ENCODE data around the gene ARHGEF10L. TPM values are rescaled to one million over a fixed set of nuclear protein-coding genes. Genes with fewer than 3 reads are reported as not detected.

The ARHGEF10L gene
- total RNA-seq, 4 donors from 2014 or later: 30.0 to 61.4 (median 44.7) TPM

- Histone ChIP-seq H3K36me3 (no peaks in the 10 kb centered on the region), H3K27me3 (peaks cover 0 to 35% (median 0%) of the 10 kb centered on the region in 4 donors), H3K27ac (no peak overlapping the region), H3K4me3 (no peak overlapping the region), H3K9me3 (peaks cover 0 to 4% (median 0%) of the 10 kb centered on the region in 3 donors), H3K4me1 (no peaks in the 10 kb centered on the region)
- intact Hi-C loops (cut with DNase I): no loop called here
- TF ChIP-seq POLR2A (IDR thresholded peaks at IDR 0.05): no peak
- TF ChIP-seq, protein P1, sequence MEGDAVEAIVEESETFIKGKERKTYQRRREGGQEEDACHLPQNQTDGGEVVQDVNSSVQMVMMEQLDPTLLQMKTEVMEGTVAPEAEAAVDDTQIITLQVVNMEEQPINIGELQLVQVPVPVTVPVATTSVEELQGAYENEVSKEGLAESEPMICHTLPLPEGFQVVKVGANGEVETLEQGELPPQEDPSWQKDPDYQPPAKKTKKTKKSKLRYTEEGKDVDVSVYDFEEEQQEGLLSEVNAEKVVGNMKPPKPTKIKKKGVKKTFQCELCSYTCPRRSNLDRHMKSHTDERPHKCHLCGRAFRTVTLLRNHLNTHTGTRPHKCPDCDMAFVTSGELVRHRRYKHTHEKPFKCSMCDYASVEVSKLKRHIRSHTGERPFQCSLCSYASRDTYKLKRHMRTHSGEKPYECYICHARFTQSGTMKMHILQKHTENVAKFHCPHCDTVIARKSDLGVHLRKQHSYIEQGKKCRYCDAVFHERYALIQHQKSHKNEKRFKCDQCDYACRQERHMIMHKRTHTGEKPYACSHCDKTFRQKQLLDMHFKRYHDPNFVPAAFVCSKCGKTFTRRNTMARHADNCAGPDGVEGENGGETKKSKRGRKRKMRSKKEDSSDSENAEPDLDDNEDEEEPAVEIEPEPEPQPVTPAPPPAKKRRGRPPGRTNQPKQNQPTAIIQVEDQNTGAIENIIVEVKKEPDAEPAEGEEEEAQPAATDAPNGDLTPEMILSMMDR (IDR thresholded peaks at IDR 0.05): no peak
- DNase-seq: no peak
These were observed 172.0 kb downstream of the ARHGEF10L start for GRCh38 chr1:17711577-17711910.

DNA sequence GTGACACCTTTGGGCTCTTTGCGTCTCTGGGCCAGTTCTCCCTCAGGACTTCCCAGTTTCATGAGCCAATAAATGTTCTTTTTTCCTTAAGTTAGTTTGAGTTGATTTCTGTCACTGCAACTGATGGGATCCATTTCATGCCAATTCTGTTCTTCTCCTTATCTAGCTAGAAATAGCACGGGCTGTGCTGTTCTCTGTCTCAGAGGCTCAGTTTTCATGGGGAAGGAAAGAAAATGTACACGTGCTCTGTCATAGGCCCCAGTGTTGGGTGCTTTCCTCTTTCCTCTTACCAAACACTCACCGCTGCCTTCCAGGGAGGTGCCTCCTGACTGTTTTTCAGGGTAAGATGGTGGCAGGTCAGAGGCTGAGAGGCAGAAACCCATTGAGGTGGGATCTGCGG, 172.4 kb downstream of the ARHGEF10L start:
- H3K27ac ChIP-seq: no peak overlapping the region
- 57 to 93% methylated on average over 4 of the region's 5 CpGs for WGBS, 2 donors
- intact Hi-C loops (cut with DNase I): no loop called here

GRCh38 chr1:17713993-17714392, 174.5 kb downstream of the ARHGEF10L start:
- intact Hi-C loops (cut with DNase I): no loop called here
- Histone ChIP-seq H3K4me1 (no peaks in the 10 kb centered on the region), H3K4me3 (no peak overlapping the region), H3K36me3 (no peaks in the 10 kb centered on the region), H3K9me3 (peaks cover 0 to 4% (median 0%) of the 10 kb centered on the region in 3 donors), H3K27me3 (peaks cover 0 to 36% (median 0%) of the 10 kb centered on the region in 4 donors), H3K27ac (no peak overlapping the region)
- WGBS, 2 donors: 42 to 73% methylated on average over 2 to 5 of the region's 5 CpGs
- DNase-seq: no peak
- TF ChIP-seq, protein P1 (IDR thresholded peaks at IDR 0.05): no peak
- no peak for TF ChIP-seq POLR2A (IDR thresholded peaks at IDR 0.05)

More for the DNA sequence above, 172.4 kb downstream of the ARHGEF10L start:
- Histone ChIP-seq H3K36me3 (no peaks in the 10 kb centered on the region), H3K9me3 (peaks cover 0 to 4% (median 0%) of the 10 kb centered on the region in 3 donors), H3K4me1 (no peaks in the 10 kb centered on the region), H3K4me3 (no peak overlapping the region), H3K27me3 (peaks cover 0 to 31% (median 0%) of the 10 kb centered on the region in 4 donors)
- no peak for TF ChIP-seq POLR2A (IDR thresholded peaks at IDR 0.05)
- TF ChIP-seq, protein P1 (IDR thresholded peaks at IDR 0.05): no peak
- no peak for DNase-seq

- TF ChIP-seq, protein P1 (IDR thresholded peaks at IDR 0.05): no peak
- no peak for TF ChIP-seq POLR2A (IDR thresholded peaks at IDR 0.05)
- Histone ChIP-seq H3K4me1 (no peaks in the 10 kb centered on the region), H3K36me3 (no peaks in the 10 kb centered on the region), H3K27me3 (peaks cover 0 to 41% (median 0%) of the 10 kb centered on the region in 4 donors), H3K27ac (no peak overlapping the region), H3K4me3 (no peak overlapping the region), H3K9me3 (no peaks in the 10 kb centered on the region)
- intact Hi-C loops (cut with DNase I): no loop called here
- no peak for DNase-seq
- 65 to 69% methylated on average over 16 to 25 of the region's 25 CpGs for WGBS, 2 donors
These were observed 178.4 kb downstream of the ARHGEF10L start for GRCh38 chr1:17717594-17718535.

- intact Hi-C loops (cut with DNase I): no loop called here
These were observed 180.4 kb downstream of the ARHGEF10L start for GRCh38 chr1:17719874-17720273.

More at GRCh38 chr1:17719874-17720273, 180.4 kb downstream of the ARHGEF10L start:
- no peaks in the 10 kb centered on the region for H3K9me3 ChIP-seq
- H3K4me1 ChIP-seq: no peaks in the 10 kb centered on the region
- TF ChIP-seq, protein P1 (IDR thresholded peaks at IDR 0.05): no peak
- no peak for TF ChIP-seq POLR2A (IDR thresholded peaks at IDR 0.05)
- H3K27ac ChIP-seq: no peak overlapping the region
- no peak overlapping the region for H3K4me3 ChIP-seq
- no peaks in the 10 kb centered on the region for H3K36me3 ChIP-seq
- peaks cover 0 to 47% (median 0%) of the 10 kb centered on the region in 4 donors for H3K27me3 ChIP-seq
- WGBS, 2 donors: 46 to 63% methylated on average over 3 of the region's 5 CpGs
- no peak for DNase-seq
